Urothelium cell line (cell line): Measurements from ENCODE around the gene LDB2.

Experiments
- DNase-seq: peaks from one replicate; pipeline ENCODE4 v3.0.0; 2011; ENCODE audit warnings: low spot score, mixed read lengths
- FAIRE-seq: peaks from 2 replicates; lab custom pipeline; 2011; peaks lifted over from hg19 to GRCh38; lab: Jason Lieb, UNC

LDB2 gene

GRCh38 chr4:16809064-16809463, 89.4 kb downstream of the LDB2 start:
- DNase-seq: no peak
- no peak for FAIRE-seq

GRCh38 chr4:16807355-16807754, 91.1 kb downstream of the LDB2 start:
- FAIRE-seq (no peak), DNase-seq (no peak)

GRCh38 chr4:16804581-16804980, 93.9 kb downstream of the LDB2 start:
- no peak for DNase-seq
- FAIRE-seq: no peak

GRCh38 chr4:16802044-16802443, 96.4 kb downstream of the LDB2 start:
- no peak for FAIRE-seq

DNA sequence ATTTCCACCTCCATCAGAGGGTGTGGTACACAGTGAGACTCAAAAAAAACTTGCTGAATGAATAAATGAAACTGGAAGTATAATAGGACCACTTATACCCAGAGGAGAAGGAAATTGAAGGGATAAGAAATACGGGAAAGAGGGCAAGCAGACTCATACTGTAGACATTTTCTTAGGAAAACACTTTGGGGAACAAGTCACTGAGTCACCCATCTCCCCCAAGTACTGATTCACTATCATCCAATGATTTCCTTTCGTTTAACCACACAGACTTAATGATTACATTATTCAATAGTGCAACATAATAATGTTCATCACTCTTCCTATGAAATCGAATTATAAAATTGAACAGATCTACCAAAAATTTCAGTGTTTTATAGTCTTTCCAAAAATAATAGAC, 97.1 kb downstream of the LDB2 start:
- DNase-seq: no peak
- no peak for FAIRE-seq

More at GRCh38 chr4:16802044-16802443, 96.4 kb downstream of the LDB2 start:
- DNase-seq: no peak

GRCh38 chr4:16794816-16795445, 103.5 kb downstream of the LDB2 start:
- no peak for FAIRE-seq
- DNase-seq: peak; percentile 28

- DNase-seq (no peak), FAIRE-seq (no peak)
Measured at GRCh38 chr4:16791460-16791859, 107.0 kb downstream of the LDB2 start.

- FAIRE-seq: no peak
Measured at GRCh38 chr4:16790508-16790907, 107.9 kb downstream of the LDB2 start.

GRCh38 chr4:16788868-16789267, 109.6 kb downstream of the LDB2 start:
- DNase-seq: no peak
- FAIRE-seq: no peak

More at GRCh38 chr4:16790508-16790907, 107.9 kb downstream of the LDB2 start:
- DNase-seq: no peak

DNA sequence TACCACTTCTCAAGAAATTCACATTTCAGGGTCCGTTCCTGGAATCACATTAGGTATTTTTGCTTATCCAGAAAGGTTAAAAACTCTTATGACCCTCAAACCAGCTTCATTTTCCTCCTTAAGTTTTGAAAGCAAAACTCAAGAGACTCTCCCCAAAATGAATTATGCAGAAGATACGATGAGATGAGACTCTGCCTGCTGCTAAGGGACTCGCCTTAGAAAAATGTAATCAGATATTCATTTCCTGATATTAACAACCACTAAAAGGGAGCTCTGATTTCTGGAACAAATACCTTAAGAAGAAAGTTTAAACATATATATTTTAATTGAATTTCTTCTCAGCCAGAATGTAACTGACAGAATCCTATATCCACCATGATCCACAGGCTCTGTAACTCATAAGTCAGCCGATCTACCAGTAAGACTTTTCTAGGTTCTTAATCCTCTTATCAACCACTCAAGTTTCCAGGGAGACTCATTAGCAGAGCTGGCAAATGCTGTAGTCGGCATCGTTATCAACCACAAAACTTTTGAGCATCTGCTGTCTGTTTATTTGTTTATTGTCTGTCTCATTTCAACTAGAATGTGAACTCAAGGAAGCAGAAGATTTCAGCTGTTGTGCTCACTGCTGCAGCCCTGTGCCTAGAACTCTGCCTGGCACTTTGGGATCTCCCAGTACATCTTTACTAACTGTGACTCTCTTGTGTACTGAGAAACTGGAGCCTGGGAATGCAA, 112.5 kb downstream of the LDB2 start:
- FAIRE-seq (no peak), DNase-seq (no peak)

DNA sequence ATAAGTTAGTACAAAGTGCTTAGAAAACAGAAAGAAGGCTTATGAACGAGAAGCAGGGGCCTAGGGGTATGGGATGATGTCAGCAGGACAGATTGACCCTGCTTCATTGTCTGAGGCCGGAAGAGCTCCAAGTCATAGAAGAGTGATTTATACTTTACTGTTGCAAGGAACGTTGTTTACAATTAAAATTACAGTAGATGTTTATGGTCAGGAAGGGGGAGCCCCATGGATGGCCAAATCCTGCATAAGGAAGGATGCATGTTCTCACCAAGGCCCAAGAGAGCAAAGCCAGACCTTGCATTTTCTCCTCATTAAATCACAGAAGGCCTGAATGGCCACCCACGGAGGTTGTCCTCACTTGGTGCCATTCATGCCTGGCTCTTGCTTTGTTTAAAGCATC, 115.3 kb downstream of the LDB2 start:
- no peak for FAIRE-seq
- DNase-seq: no peak

DNA sequence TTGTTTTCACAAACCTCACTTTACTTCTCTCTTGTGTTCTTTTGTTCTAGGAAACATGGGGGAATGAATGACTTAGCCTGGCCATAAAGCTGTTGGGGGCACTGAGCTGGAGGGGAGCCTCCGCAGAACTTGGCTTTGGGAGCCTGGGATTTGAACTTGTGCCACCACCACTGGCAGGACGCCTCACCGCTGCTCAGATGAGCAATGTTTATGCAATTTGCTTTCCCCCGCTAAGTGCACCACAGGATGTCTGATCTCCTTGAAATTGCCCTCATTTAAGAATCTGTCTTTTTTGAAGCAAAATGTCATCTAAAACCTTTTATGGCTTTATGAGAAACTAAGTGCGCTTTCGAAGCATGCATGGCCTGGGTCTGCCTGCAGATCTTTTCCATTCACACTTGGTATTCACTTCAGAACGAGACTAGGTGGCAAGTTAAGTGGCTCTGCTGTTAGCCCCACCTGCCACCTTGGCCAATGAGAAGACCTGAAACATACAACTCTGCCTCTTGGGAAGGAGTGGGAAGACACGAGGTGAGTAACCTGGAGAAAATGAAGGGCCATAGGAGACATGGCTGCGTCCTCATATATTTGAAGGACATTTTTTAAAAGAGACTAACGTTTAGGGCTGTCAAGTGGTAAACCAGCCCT, 119.3 kb downstream of the LDB2 start:
- DNase-seq (no peak), FAIRE-seq (no peak)

- FAIRE-seq: no peak
- no peak for DNase-seq
Measured at GRCh38 chr4:16777726-16778125, 120.7 kb downstream of the LDB2 start.

- DNase-seq (no peak), FAIRE-seq (no peak)
Measured at GRCh38 chr4:16775411-16776154, 122.9 kb downstream of the LDB2 start.

DNA sequence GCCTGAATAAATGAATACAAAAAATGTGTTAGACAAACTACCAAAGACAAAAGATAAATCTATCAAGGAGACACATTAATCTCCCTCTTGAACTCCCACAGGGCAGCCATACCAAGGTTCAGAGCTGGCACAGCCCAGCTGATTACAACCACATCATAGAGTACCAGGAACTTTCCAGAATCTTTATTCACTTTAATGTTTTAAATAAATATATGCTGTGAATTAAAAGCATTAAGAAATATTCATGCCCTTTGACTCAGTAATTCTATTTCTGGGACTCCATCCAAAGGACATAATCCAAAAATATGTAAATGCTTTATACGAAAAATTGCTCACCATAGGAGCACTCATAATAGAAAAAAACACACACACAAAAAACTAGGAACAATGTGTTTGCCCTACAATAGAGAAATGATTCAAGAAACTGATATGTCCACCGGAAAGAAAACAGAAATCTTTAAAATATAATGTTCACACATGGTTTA, 126.0 kb downstream of the LDB2 start:
- FAIRE-seq: no peak

DNA sequence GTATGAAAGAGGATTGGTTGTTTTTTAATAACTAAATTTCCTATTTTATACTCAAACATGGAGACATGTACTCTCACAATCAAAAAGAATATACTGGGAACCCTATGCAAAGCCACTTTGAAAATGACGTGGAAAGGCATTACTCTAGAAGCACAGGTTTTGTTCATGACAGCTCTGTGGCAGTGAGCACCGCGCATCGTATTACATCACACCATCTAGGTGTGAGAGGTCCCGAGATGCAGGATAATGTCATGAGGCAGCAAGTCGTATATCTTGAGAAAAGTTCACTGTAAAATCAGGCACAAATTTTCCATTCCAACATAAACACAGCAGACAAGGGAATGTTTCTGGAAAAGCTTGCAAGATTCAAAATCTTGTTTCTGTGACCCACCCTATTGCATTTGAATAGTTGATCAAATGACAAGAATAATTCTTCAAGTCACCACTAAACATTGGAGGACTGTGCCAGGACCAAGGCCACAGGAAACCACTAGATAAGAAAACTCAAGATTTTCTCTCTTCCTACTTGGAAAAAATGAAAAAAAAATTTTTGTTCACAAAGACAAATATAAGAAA, 127.6 kb downstream of the LDB2 start:
- DNase-seq: no peak
- FAIRE-seq: no peak

More for the DNA sequence above, 126.0 kb downstream of the LDB2 start:
- no peak for DNase-seq

- no peak for DNase-seq
- no peak for FAIRE-seq
Measured at GRCh38 chr4:16767861-16768260, 130.6 kb downstream of the LDB2 start.

- FAIRE-seq: no peak
- DNase-seq: no peak
Measured at GRCh38 chr4:16767251-16767650, 131.2 kb downstream of the LDB2 start.

GRCh38 chr4:16765546-16765945, 132.9 kb downstream of the LDB2 start:
- DNase-seq (no peak), FAIRE-seq (no peak)

GRCh38 chr4:16764622-16765021, 133.8 kb downstream of the LDB2 start:
- DNase-seq (no peak), FAIRE-seq (no peak)
